Measurements from ENCODE around the gene CLDN15.
"Not testable (repeated sequence)": the region's sequence is repeated elsewhere in the genome, so short reads cannot be mapped to it uniquely, and the experiment has no call there.

The CLDN15 gene

GRCh38 chr7:101216860-101217387 lies 20.7 kb downstream of the CLDN15 start:
- DNase-seq (peak in 1 of 2 donors; percentile 52), ATAC-seq (peak; percentile 24)
- peaks cover 51% of the 10 kb centered on the region for H3K4me1 Mint-ChIP-seq
- H3K4me3 Mint-ChIP-seq: peak overlapping the region; percentile 90 to 96
- no peaks in the 10 kb centered on the region for H3K27me3 Mint-ChIP-seq
- H3K27ac Mint-ChIP-seq: peak overlapping the region in 1 of 2 donors; percentile 45
- no peaks in the 10 kb centered on the region for H3K9me3 Mint-ChIP-seq

- no peak for DNase-seq
- Mint-ChIP-seq H3K9me3 (no peaks in the 10 kb centered on the region), H3K27me3 (no peaks in the 10 kb centered on the region), H3K4me1 (peaks cover 44% of the 10 kb centered on the region), H3K4me3 (peak overlapping the region; percentile 90 to 96), H3K27ac (peak overlapping the region; percentile 45 to 88)
- no peak for ATAC-seq
Observed at GRCh38 chr7:101216001-101216859, 21.4 kb downstream of the CLDN15 start.

GRCh38 chr7:101212014-101212413 lies 25.6 kb downstream of the CLDN15 start:
- no peaks in the 10 kb centered on the region for H3K9me3 Mint-ChIP-seq
- no peak for DNase-seq
- H3K27ac Mint-ChIP-seq: no peak overlapping the region
- no peaks in the 10 kb centered on the region for H3K27me3 Mint-ChIP-seq
- no peak overlapping the region for H3K4me3 Mint-ChIP-seq
- H3K4me1 Mint-ChIP-seq: peaks cover 16% of the 10 kb centered on the region
- ATAC-seq: no peak

GRCh38 chr7:101211501-101211900 lies 26.1 kb downstream of the CLDN15 start:
- Mint-ChIP-seq H3K27me3 (no peaks in the 10 kb centered on the region), H3K4me1 (peaks cover 10% of the 10 kb centered on the region), H3K9me3 (no peaks in the 10 kb centered on the region), H3K27ac (no peak overlapping the region), H3K4me3 (no peak overlapping the region)
- peak; percentile 27 for ATAC-seq
- DNase-seq: no peak

GRCh38 chr7:101210143-101210542 lies 27.5 kb downstream of the CLDN15 start:
- Mint-ChIP-seq H3K9me3 (no peaks in the 10 kb centered on the region), H3K27me3 (no peaks in the 10 kb centered on the region), H3K27ac (no peak overlapping the region), H3K4me3 (no peak overlapping the region), H3K4me1 (peaks cover 11% of the 10 kb centered on the region)
- ATAC-seq (no peak), DNase-seq (no peak)

GRCh38 chr7:101208794-101209193 lies 28.8 kb downstream of the CLDN15 start:
- Mint-ChIP-seq H3K27me3 (peaks cover 6% of the 10 kb centered on the region), H3K9me3 (no peaks in the 10 kb centered on the region), H3K4me3 (no peak overlapping the region), H3K4me1 (peaks cover 14% of the 10 kb centered on the region), H3K27ac (peak overlapping the region in 1 of 2 donors; percentile 21)
- ATAC-seq (no peak), DNase-seq (no peak)

- Mint-ChIP-seq H3K27me3 (peaks cover 20% of the 10 kb centered on the region), H3K9me3 (no peaks in the 10 kb centered on the region), H3K4me3 (no peak overlapping the region), H3K4me1 (peaks cover 17% of the 10 kb centered on the region), H3K27ac (no peak overlapping the region)
- no peak for DNase-seq
- ATAC-seq: no peak
Observed at GRCh38 chr7:101207459-101207858, 30.1 kb downstream of the CLDN15 start.

- no peaks in the 10 kb centered on the region for H3K9me3 Mint-ChIP-seq
- H3K27ac Mint-ChIP-seq: no peak overlapping the region
- no peak overlapping the region for H3K4me3 Mint-ChIP-seq
- peaks cover 28% of the 10 kb centered on the region for H3K27me3 Mint-ChIP-seq
- H3K4me1 Mint-ChIP-seq: peaks cover 20% of the 10 kb centered on the region
- no peak for ATAC-seq
- DNase-seq: no peak
Observed at GRCh38 chr7:101206665-101207042, 30.9 kb downstream of the CLDN15 start.

- Mint-ChIP-seq H3K9me3 (no peaks in the 10 kb centered on the region), H3K27ac (no peak overlapping the region), H3K4me3 (no peak overlapping the region), H3K27me3 (peaks cover 33% of the 10 kb centered on the region), H3K4me1 (peaks cover 26% of the 10 kb centered on the region)
- no peak for DNase-seq
- no peak for ATAC-seq
Observed at GRCh38 chr7:101205901-101206664, 31.5 kb downstream of the CLDN15 start.

GRCh38 chr7:101203740-101204738 lies 33.6 kb downstream of the CLDN15 start:
- ATAC-seq, H3K9me3 Mint-ChIP-seq, DNase-seq: not testable (repeated sequence)
- Mint-ChIP-seq H3K27ac (peak overlapping the region; percentile 34 to 54), H3K4me3 (peak overlapping the region in 1 of 2 donors; percentile 56), H3K4me1 (peaks cover 32% of the 10 kb centered on the region), H3K27me3 (peaks cover 47% of the 10 kb centered on the region)

- no peaks in the 10 kb centered on the region for H3K9me3 Mint-ChIP-seq
- H3K27ac Mint-ChIP-seq: no peak overlapping the region
- no peak for DNase-seq
- ATAC-seq: no peak
- peaks cover 32% of the 10 kb centered on the region for H3K4me1 Mint-ChIP-seq
- peak overlapping the region in 1 of 2 donors; percentile 57 for H3K4me3 Mint-ChIP-seq
- H3K27me3 Mint-ChIP-seq: peaks cover 55% of the 10 kb centered on the region
Observed at GRCh38 chr7:101202603-101202918, 35.0 kb downstream of the CLDN15 start.

GRCh38 chr7:101201695-101202602 lies 35.7 kb downstream of the CLDN15 start:
- peak overlapping the region; percentile 29 to 66 for H3K4me3 Mint-ChIP-seq
- H3K27ac Mint-ChIP-seq: peak overlapping the region in 1 of 2 donors; percentile 72
- DNase-seq (no peak), ATAC-seq (no peak)
- no peaks in the 10 kb centered on the region for H3K9me3 Mint-ChIP-seq
- H3K4me1 Mint-ChIP-seq: peaks cover 32% of the 10 kb centered on the region
- H3K27me3 Mint-ChIP-seq: peaks cover 55% of the 10 kb centered on the region

- Mint-ChIP-seq H3K27ac (peak within 1 kb of the TSS in 1 of 2 donors; percentile 24), H3K27me3 (peaks cover 59% of the 10 kb centered on the region)
- no peak for ATAC-seq
Observed at GRCh38 chr7:101200862-101201599, 36.6 kb downstream of the CLDN15 start, which contains the start of gene MOGAT3. Gene MOGAT3, minus strand, starts transcription at chr7:101201036. Its CDS starts 182 bp downstream, at chr7:101200854.

More at GRCh38 chr7:101200862-101201599, 36.6 kb downstream of the CLDN15 start, which contains the start of gene MOGAT3:
- no peaks in the 10 kb centered on the region for H3K9me3 Mint-ChIP-seq
- no peak for DNase-seq
- H3K4me1 Mint-ChIP-seq: peaks cover 28% of the 10 kb centered on the region
- peak within 1 kb of the TSS; percentile 29 to 69 for H3K4me3 Mint-ChIP-seq
